ENCODE data around the gene INHBB.
"Not testable (repeated sequence)": the region's sequence is repeated elsewhere in the genome, so short reads cannot be mapped to it uniquely, and the experiment has no call there.

Gene INHBB

DNA sequence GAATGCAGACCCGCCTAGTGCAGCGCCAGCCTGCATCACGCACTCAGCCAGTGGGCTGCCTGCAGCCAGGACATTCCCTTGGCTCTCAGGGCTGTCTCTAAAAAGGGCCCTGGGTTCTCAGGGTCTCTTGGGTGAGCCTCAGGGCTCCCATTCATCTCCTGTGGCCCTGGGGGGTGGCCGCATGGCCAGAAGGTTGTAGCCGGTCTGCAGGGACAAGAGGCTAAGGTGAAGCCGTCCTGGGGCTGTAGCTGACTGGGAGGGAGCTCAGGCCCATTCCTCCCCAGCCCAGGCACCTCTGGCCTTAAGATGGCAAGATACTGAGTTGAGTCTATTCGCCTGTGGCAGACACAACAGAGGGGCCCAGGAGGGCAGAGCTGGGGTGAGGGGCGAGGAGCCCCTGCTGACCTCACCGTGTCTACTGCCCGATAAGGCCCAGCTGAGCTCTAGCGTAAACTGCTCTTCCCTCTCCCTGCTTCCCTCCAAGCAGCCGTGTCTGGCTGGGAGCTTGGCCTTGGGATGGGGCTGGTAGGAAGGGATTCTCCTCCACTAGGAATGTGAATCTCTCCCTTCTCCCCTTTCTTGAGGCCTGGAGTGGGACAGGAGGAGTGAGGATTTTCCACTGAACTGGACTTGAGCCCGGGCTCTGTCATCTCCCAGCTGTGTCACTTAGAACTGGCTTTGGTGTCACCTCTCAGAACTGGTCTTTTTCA is 37.9 kb downstream of the INHBB start:
- no peak for DNase-seq

DNA sequence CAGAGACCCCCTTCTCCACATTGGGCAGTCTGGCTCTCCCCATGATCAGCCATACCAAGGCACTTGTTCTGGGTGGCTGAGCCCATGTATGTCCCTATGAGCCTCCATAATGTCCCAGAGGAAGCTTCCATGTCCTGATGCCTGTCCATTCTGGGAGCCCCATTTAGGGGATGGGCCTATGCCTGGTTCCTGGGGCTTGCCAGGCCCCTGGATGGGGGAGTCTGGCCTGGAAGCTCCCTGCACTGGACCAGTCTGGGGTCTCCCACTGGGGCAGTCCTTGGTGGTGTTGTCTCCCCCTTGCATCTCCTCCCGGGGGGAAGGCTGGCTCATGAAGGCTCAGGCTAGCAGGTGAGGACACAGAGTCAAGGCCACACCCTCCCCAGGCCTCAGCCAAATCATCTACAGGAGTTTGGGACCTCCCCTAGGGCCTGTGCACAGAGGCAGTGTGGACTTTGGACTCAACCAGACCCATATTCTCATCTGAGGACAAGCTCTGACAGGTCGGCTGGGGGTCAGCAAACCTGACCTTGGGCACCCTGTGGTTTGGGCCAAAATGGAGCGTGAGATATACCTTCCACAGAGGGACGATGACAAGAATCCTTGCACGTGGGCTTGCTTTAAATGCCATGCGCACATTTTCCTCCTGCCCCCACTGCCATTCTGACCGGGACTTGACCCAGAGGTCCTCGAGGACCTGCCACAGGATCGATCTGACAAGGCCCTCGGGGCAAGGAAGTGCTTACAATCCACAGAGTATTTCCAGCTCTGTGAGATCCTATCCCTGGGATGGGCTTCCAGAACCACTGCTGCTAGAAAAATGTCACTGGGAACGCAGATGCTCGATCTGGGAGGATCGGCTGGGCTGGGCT is 38.8 kb downstream of the INHBB start:
- no peak for DNase-seq

DNA sequence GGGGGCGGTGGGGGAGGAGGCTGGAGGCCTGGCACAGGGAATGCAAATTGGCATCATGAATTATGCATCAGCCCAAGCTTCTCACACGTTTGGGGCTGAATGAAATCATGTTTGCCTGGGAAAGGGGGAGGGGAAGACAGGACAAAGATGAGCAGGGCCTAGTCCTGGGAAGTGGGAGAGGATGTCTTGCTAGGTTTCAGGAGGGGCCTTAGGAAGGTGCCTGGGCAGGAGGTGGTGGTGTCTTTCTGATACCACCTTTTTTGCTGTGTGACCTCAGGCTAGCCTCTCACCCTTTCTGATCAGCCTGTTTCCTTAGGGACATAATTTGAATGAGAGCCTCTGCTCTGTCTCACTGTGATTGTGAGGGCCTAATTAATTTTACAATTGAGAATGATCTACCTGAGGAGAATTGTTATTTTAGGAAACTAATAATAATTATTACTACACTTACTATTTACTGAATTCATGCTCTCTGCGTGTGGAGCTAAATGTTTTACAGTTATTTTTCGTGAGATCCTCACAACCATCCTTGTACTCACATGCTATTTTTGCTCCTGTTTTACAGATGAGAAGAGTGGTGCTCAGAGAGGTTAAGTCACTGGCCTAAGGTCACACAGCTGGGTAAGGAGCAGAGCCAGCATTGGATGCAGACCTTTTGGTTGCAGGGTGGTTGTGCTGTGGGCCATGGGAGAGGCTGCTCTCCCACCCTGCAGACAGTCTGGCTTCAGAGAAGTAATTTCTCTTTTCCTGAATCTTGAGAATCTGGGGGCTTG is 39.6 kb downstream of the INHBB start:
- no peak for DNase-seq

DNA sequence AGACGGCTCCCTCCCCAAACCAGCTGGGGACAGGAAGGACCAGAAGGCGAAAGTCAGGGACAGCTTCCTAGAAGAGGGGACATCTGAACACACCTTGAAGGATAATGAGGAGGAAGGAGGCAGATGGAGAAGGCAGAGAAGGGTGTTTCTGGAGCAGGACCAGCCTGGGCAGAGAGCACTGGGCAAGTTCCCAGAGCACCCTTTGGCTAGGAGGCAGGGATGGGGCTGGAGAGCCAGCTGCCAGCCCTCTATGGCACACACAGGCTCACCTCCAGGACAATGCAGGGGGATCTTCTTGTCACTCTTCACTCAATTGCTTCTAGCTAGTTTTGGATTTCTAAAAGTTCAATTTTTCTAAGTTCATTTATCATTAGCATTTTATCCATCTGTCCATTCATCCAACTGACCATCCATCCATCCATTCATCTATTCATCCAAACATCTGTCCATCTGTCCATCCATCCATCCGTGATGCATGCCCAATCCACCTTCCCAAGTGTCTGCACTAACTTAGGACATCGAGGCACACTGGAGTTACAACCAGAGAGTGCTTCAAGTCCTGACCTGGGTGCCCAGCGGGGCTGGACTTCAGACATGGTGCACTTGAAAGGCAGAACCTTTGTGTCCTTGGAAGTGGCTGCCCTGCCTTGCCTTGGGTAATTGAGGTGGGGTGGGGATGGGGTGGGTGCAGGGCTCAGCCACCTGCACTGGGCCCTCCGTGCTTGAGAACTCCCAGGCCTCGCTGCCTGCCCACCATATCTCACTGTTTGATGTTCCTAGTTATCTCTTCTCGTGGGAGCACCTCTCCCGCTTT is 42.5 kb downstream of the INHBB start:
- no peak for DNase-seq

DNA sequence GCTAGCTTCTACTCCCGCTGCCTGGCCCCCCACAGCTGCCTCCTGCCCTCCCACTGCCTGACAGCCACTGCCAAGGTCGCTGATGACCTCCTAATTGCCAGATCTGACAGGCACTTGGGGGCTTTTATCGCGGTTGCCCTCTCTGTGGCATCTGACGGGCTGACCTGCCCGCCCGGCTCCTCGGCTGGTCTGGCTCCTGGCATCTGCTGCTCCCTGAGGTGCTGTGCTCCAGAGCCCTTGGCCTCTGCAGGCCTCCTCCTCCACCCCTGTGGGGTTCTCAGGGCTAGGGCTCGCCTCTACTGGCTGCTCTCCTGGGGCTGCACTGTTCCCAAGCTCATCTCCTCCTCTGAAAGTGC is 43.1 kb downstream of the INHBB start:
- DNase-seq = no peak

DNA sequence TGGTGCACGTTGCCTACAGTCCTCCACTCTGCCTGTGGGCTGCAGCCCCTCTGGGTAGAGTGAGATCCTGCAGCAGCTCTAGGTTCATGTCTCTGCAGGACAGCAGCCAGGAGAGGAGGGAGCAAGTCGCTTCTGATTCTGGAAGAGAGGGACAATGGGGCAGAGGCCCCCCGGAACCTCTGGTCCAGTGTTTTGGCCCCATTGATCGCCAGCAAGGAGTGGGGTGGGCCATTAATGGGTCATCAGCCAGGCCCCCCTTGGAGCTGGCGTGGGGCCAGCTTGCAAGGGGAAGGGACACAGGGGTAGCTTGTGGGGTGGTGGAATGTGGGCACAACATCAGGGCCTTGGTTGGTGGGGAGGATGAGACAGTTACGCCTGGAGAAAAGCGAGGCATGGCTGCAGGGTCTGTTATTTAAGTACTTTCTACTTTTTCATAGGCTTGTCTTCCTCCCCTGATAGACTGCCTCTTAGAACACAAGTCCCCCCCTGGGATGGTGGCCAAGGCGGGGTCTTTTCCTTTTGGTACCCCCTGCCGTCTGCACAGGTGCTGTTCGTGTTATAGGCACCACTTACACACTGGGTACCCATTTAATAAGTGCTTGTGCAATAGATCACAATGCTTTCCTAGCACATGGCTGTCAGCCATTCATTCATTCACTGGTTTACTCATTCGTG is 44.6 kb downstream of the INHBB start:
- no peak for DNase-seq

DNA sequence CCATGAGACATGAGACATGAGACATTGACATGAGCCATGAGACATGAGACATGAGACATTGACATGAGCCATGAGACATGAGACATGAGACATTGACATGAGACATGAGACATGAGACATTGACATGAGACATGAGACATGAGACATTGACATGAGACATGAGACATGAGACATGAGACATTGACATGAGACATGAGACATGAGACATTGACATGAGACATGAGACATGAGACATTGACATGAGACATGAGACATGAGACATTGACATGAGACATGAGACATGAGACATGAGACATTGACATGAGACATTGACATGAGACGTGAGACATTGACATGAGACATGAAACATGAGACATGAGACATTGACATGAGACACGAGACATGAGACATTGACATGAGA is 45.4 kb downstream of the INHBB start:
- not testable (repeated sequence) for DNase-seq

DNA sequence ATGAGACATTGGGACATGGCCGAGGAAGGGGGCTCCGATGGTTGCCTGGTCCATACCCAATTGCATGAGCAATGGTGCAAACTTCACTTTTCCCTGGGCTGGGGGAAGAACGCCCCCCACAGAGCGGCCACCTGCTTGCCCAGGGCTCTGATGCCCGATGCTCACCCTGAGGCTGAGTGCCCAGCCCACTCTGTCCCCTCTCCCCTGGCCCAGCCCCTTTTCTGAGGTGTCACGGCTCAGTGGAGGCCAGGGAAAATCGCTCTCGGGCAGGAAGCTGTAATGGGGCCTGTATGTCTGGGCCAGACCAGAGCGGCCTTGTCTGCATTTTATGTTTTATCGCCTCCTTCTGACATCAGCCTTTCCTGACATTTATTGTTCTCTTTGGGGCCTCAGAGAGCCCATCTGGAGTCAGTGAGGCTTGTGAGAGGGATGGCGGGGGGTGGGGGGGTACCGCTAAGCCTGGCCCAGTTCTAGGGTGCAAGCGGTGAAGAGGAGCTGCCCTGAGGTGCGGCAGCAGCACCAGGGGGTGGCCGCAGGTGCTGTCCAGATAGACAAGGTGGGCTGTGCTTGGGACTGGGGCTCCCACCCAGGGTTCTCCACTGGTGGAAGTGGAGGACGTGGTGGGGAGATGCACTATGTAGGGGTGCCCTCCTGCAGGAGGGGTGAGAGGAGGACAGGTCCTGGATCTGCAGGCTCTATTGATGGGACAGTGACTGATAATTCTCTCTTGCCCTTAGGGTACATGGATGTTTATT is 46.2 kb downstream of the INHBB start:
- no peak for DNase-seq

DNA sequence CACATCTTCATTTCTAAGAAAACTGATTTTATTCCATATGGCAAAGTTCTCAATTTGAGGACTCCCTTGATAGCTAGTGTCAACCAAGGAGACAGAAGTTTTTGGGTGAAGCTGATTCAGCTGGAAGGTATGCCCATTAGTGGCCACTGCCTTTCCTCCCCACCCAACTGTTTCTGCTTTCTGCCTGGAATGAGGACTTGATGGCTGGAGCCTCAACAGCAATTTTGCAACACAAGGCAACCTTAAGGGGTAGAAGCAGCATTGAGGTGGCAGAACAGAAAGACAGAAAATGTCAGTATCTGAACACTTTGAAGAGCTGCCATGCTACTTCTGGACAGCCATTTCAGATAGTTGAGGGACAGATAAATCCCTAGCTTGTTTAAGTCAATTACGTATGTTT is 47.0 kb downstream of the INHBB start:
- no peak for DNase-seq

DNA sequence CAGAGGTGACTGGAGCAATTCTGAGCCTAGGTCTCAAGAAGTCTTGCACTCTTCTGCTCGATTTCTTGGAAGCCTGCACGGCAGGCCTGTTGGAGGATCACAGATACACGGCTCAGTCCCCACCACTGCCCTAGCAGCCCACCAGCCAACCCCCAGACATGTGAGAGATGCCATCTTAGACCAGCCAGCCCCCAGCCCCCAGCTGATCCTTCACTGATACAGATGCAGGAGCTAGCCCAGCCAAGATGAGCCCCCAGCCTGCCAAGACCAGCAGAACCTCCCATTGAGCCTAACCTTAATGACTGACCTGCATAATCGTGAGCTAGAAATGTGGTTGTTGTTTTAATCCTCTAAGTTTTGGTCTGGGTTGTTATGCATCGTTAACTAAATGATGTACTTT is 47.5 kb downstream of the INHBB start:
- DNase-seq = no peak

DNA sequence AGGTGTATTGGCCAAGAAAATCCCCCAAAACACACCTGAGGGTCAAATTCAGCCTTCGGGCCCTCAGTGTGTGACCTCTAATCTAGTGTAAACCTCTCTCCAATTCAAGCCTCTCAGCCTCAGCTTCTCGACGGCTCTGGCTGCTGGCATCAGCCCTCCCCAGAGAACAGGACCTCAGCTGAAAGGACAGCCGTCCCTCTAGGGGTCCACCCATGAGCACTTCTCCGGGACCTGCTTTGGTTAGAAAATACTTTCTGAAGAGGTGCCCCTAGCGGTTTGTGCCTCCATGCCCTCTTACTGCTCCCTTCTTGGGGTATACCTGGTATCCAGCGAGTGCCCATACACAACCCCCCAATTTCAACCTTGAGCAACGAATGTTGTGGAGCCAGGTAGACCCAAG is 48.8 kb downstream of the INHBB start:
- no peak for DNase-seq

DNA sequence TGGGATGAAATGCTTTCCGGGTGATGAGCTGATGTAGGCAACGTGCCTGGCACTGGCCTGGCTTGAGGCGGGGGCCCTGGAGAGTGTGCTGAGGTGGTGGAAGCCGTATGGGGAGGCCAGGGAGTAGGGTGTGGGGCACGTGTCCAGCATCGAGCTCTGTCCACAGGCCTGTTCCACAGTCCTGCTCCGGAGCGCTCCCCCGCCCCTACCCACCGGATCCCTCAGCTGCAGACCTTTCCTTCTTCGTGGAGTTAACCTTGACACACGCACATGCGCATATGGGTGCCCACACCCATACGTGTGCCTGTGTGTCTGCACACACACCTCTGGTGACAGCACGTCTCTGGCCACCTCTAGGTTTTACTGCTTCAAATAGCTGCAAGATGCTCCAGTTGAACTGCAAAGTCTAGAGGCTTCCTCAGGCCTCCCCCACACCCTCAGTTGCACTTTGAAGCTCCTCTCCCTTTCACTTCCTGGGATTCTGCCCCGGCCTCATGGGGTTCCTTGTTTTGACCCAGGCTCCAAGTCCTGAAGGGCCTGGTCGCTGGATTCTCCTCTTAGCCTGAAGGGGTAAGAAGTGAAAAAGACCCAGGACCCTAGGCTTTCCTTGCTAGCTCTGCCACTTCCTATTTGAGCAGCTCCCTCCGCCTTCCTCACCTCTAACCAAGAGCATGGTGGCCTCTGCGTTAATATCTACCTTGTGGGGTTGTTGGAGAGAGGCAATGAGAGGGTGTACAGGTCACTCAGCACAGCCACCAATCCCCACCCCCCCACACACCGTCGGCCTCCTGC is 49.5 kb downstream of the INHBB start:
- DNase-seq = no peak

DNA sequence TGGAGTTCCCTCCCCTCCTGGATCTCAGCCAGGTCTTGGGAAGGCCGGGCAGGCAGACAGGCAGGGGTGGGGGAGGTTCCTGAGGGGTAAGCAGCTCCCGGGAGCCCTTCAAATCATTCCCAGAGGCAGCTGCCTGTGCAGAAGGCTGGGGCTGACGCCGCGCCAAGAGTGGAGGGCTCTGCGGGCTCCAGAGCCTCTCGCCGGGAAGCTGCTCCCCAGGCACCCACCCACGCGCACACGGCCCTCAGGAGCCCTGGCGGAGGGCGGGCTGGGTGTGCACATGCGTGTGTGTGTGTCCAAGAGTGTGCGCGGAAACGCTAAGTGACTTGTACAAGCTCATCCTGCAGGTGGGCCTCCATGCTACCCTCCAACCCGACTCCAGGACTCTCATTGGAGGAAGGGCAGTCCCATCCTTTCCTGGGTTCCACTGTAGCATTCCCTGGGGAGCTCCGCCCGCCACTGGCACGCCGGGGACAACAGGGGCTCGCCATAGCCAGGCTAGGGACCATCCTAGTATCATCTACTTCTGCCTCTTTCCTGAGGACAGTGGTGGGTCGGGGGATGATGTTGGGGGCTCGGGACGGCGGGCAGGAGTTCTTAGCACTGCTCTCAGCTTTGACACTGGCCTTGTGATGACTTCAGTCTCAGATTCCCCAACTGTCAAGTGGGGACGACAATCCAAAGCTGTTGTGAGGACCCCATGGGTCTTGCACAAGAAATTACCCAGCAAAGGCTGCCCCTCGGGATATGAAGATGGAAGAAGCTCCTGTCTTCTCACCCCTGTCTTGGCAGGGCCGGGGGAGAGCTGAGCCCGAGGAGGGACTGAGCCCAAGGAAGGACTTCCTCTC is 50.3 kb downstream of the INHBB start:
- peak; percentile 35 to 76 for DNase-seq

DNA sequence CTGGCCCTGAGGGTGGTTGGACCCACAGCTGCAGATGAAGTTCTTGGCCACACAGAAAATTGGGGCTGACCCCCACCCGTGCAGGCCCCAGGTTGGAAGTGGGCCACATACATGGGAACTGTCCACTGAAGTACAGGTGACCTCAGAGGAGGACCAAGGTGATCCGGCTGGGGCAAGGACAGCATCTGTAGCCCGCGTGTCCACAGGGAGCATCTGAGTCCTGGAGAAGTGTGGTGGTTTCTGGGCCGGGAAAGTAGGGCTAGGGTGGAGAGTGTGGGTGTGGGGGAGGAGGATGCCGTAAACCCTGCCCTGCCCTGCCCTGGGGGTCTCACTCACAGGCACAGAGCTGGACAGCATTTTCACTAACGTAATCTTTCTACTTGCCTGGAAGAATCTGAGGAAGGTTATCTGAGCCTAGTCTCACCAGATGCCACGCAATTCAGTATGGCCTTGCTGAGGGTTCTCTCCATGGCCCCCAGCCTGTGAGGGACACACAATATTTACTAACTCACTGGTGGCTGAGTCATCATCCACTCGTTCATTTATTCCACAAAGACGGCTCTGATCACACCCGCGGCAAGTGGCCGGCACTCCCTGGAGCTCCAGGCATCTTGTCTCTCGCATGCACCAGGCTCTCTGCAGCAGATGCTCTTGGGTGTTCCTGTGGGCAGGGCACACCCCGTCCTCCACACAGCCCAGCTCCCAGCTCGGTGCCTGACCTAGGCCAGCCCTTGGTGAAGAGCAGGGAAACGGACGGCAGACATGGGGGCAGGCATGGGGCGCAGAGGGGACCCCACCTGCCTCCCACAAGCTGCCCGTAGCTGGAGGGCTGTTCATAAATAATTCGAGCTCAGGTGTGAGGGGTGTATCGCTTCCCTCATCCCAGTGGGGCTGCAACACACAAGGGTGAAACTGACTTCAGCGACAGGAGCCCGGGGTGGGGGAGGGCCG is 51.2 kb downstream of the INHBB start:
- no peak for DNase-seq

DNA sequence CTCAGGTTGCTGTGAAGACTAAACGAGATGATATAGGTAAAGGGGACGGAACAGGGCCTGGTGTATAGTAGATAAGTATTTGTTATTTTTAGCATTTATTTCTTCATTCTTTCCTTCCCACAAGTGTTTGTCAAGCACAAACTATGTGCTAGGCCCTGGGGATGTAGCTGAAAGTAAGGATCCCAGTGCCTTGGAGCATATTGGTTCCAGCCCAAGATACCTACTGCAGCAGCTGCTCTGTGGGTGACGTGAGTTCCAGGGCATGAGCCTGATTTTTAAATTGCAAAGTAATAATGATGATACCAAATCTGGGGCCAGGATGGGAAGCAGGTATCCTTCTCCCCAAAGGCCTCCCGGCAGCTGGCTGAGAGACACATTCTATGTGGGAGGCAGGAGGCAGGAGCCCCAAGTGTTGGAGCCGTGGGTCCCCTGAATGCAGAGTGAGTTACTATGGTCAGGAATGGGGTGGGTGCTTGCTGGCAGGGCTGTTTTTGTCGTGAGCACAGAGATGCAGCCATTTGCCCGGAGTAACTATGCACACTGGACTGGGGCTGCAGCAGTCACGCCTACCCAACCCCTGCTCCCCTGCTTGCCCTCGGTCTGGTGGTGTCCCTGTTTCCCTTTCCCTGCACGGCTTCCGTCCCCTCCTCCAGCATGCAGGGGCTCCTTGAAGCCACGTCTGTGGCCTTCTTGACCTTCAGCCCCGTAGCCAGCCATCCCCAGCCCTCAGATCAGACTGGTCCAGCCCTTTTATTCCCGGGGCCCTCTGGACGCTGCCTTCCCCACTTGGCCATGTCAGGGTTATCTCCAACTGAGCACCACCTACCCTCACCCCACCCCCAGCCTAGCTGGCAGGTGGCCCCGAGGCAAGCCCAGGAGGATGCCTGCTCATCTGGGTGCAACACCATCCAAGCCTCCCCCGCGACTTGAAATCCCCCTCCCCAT is 52.4 kb downstream of the INHBB start:
- DNase-seq = no peak

DNA sequence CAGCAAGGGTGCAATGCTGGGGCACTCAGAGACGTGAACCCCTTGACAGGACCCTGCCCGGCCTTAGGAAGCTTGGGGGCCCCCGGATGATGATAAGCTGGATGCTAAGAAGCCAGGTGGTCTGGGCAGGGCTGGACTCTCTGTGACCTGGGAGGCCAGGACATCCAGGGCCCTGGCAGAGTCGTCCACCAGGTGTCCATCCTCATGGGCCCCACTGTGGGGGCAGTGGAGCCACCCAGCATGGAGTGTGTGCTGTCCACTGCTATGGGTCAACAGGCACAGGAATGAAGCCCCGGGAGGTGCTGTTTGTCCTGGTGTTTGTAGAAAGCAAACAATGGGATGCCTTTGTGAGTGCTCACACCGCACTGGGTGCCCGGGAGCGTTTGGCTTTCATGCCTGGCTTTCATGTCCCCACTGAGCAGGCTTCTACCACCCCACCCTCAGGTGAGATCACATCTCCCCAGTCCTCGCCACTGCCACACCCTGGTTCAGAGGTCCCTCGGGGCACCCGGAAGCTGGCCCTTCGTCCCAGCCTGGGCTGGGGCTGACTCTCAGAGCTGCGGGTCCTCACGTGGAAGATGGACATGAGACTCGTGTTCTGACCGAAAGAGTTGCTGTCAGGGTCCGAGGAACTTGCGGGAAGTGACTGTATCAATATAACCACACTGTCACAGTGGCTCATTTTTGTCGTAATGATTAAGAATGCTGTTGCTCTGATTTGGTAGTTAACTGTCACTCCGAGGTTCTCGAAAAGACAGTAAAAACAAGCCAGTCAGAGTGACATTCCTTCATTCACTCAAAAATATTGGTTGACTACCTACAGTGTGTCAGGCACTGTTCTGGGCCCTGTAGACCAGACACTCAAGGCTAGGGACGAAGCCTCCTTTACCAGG is 53.3 kb downstream of the INHBB start:
- no peak for DNase-seq

All from NCI-H187 (cell line).